Spleen (tissue), 7 donors: ENCODE measurements around the gene TRMT112.

Experiments
- CTCF ChIP-seq, 11 experiments: fragments of 200-600 bp in 7 of 11; fragments of 450-650 bp in 4 of 11; sonication (generic) in 4 of 11; IDR thresholded peaks in 8 of 11; conservative IDR thresholded peaks in 3 of 11; 1 replicate in 7 of 11; 2 replicates in 4 of 11; pipeline versions ENCODE4 v1.4.0 to v1.8.0; 2016 to 2021; ENCODE audit warnings: antibody characterized with exemption in 11 of 11, inconsistent platforms in 4 of 11, mild to moderate bottlenecking in 1 of 11
- POLR2A ChIP-seq, 3 donors: fragments of 450-650 bp; IDR thresholded peaks; one replicate each; pipeline ENCODE4 v1.5.1; 2017; ENCODE audit warnings: antibody characterized with exemption in 3 of 3, mild to moderate bottlenecking in 1 of 3
- POLR2AphosphoS5 ChIP-seq, 3 donors: sonication (generic); formaldehyde crosslinking; IDR thresholded peaks; one replicate each; pipeline ENCODE4 v1.5.1; 2017; ENCODE audit warnings: antibody characterized with exemption in 3 of 3
- donor health status: DM: no; HTN: no; CAD: no; lungs with moderate emphysema.
- donor health status: DM: no; HTN: no; CAD: no.
- donor health status: DM: no; HTN: no; CAD: no.

GRCh38 chr11:64349025-64349387, 31.6 kb upstream of the TRMT112 start:
- TF ChIP-seq CTCF (IDR thresholded peaks at IDR 0.05 in 8 of 11, conservative IDR thresholded peaks at IDR 0.05 in 3 of 11): no peak
- no peak for TF ChIP-seq POLR2AphosphoS5 (IDR thresholded peaks at IDR 0.05)
- TF ChIP-seq POLR2A (IDR thresholded peaks at IDR 0.05): no peak
